Natural killer cell (primary cell): ENCODE results near the gene KCNA1. TPM values are rescaled to one million over a fixed set of nuclear protein-coding genes. Genes with fewer than 3 reads are reported as not detected.

Experiments
- ATAC-seq, 3 donors: fragments of 150-1000 bp in 2 of 3; fragments of 200-7000 bp in 1 of 3; cut with Tn5 transposase; 1 replicate in 1 of 3; 2 replicates in 2 of 3; pipeline ENCODE4 v1.10.0; 2021; ENCODE audit warnings: mild to moderate bottlenecking in 2 of 3, moderate library complexity in 2 of 3
- DNase-seq, 2 donors: peaks; one replicate each; pipeline versions ENCODE4 v3.0.0 to v3.0.0-alpha.2; 2013 to 2021; ENCODE audit warnings: mixed read lengths in 1 of 2
- H3K27ac ChIP-seq: one replicate; pipeline ENCODE4 v1.5.1; 2013; ENCODE audit warnings: mild to moderate bottlenecking, low read length
- H3K27me3 ChIP-seq: one replicate; pipeline ENCODE4 v1.6.1; 2013; ENCODE audit warnings: low read length; ENCODE audit not compliant: control insufficient read depth, insufficient read depth
- H3K36me3 ChIP-seq: one replicate; pipeline ENCODE4 v1.6.1; 2013; ENCODE audit warnings: low read length; ENCODE audit not compliant: control insufficient read depth, insufficient read depth
- H3K4me1 ChIP-seq: one replicate; pipeline ENCODE4 v1.6.1; 2013; ENCODE audit warnings: low read length; ENCODE audit not compliant: control insufficient read depth, insufficient read depth
- H3K4me3 ChIP-seq: one replicate; pipeline ENCODE4 v1.5.1; 2013; ENCODE audit warnings: low read length
- H3K9me3 ChIP-seq: one replicate; pipeline ENCODE4 v1.6.1; 2013; ENCODE audit warnings: low read length; ENCODE audit not compliant: control insufficient read depth, insufficient read depth
- H3K27ac Mint-ChIP-seq, 2 donors: one replicate each; pipeline ENCODE4 v1.8.0; 2022; ENCODE audit warnings: mild to moderate bottlenecking in 2 of 2, mixed read lengths in 2 of 2, moderate library complexity in 1 of 2
- H3K27me3 Mint-ChIP-seq, 2 donors: one replicate each; pipeline ENCODE4 v1.8.0; 2022; ENCODE audit warnings: low read depth in 2 of 2, mixed read lengths in 2 of 2
- H3K36me3 Mint-ChIP-seq: one replicate; pipeline ENCODE4 v1.8.0; 2022; ENCODE audit warnings: mixed read lengths
- H3K4me1 Mint-ChIP-seq, 2 donors: one replicate each; pipeline ENCODE4 v1.8.0; 2022; ENCODE audit warnings: mixed read lengths in 2 of 2
- H3K4me3 Mint-ChIP-seq: one replicate; pipeline ENCODE4 v1.8.0; 2022; ENCODE audit warnings: mild to moderate bottlenecking, moderate library complexity, mixed read lengths
- H3K9me3 Mint-ChIP-seq, 2 donors: one replicate each; pipeline ENCODE4 v1.8.0; 2022; ENCODE audit warnings: mixed read lengths in 2 of 2
- CTCF ChIP-seq: fragments of 200-600 bp; IDR thresholded peaks from one replicate; pipeline ENCODE4 v1.8.0; 2022; ENCODE audit warnings: antibody characterized with exemption
- WGBS: methylation state at CpG from one replicate; pipeline ENCODE4 v1.1.7; 2013; ENCODE audit warnings: missing lambda C conversion rate; ENCODE audit not compliant: insufficient coverage; 5-methylcytosine and 5-hydroxymethylcytosine counted together
- intact Hi-C: fragments of 100-400 bp; cut with micrococcal nuclease; formaldehyde crosslinking; loops from one replicate; pipeline ENCODE4 v1.14.2; 2022
- total RNA-seq, 4 donors: library from RNA; stranded (reverse); fragments of 120-200 nt in 1 of 4; gene quantifications; one replicate each; pipeline versions ENCODE4 v1.2.3 to v1.2.4, GENCODE V29; 2013 to 2022

KCNA1 gene
- total RNA-seq, 3 donors from 2014 or later (not counting 1 experiment from before 2014, with no cell fraction given) = not detected

- no peak for ATAC-seq
- Histone ChIP-seq H3K4me3 (no peak overlapping the region), H3K36me3 (no peaks in the 10 kb centered on the region), H3K27me3 (no peaks in the 10 kb centered on the region), H3K4me1 (no peaks in the 10 kb centered on the region), H3K27ac (no peak overlapping the region), H3K9me3 (no peaks in the 10 kb centered on the region)
- H3K4me3 Mint-ChIP-seq = no peak overlapping the region
- no peaks in the 10 kb centered on the region for H3K36me3 Mint-ChIP-seq
- H3K27me3 Mint-ChIP-seq = peaks cover 0 to under 1% of the 10 kb centered on the region in 2 donors
- no peaks in the 10 kb centered on the region for H3K4me1 Mint-ChIP-seq
- no peak for TF ChIP-seq CTCF
- H3K27ac Mint-ChIP-seq = no peak overlapping the region
- DNase-seq = no peak
- intact Hi-C loops = no loop called here
- 66% methylated on average over 9 of the region's 10 CpGs for WGBS
- no peaks in the 10 kb centered on the region for H3K9me3 Mint-ChIP-seq
Measured at GRCh38 chr12:4943067-4943937, 33.6 kb downstream of the KCNA1 start.

GRCh38 chr12:4943938-4944284 lies 34.2 kb downstream of the KCNA1 start:
- no peak overlapping the region for H3K27ac ChIP-seq
- Mint-ChIP-seq H3K4me3 (no peak overlapping the region), H3K27me3 (no peaks in the 10 kb centered on the region), H3K4me1 (no peaks in the 10 kb centered on the region), H3K9me3 (no peaks in the 10 kb centered on the region), H3K36me3 (no peaks in the 10 kb centered on the region), H3K27ac (no peak overlapping the region)
- TF ChIP-seq CTCF = no peak
- H3K9me3 ChIP-seq = no peaks in the 10 kb centered on the region
- no peak for DNase-seq
- intact Hi-C loops = no loop called here
- WGBS = 46% methylated on average over 4 of the region's 4 CpGs
- H3K4me1 ChIP-seq = no peaks in the 10 kb centered on the region
- no peak overlapping the region for H3K4me3 ChIP-seq
- no peaks in the 10 kb centered on the region for H3K36me3 ChIP-seq
- ATAC-seq = no peak
- H3K27me3 ChIP-seq = no peaks in the 10 kb centered on the region

- Histone ChIP-seq H3K36me3 (no peaks in the 10 kb centered on the region), H3K27ac (no peak overlapping the region), H3K9me3 (no peaks in the 10 kb centered on the region), H3K27me3 (no peaks in the 10 kb centered on the region), H3K4me3 (no peak overlapping the region), H3K4me1 (no peaks in the 10 kb centered on the region)
- no peak overlapping the region for H3K27ac Mint-ChIP-seq
- intact Hi-C loops = no loop called here
- no peak overlapping the region for H3K4me3 Mint-ChIP-seq
- H3K27me3 Mint-ChIP-seq = peaks cover 2 to 3% of the 10 kb centered on the region in 2 donors
- no peak for TF ChIP-seq CTCF
- no peaks in the 10 kb centered on the region for H3K9me3 Mint-ChIP-seq
- DNase-seq (no peak), ATAC-seq (no peak)
- no peaks in the 10 kb centered on the region for H3K36me3 Mint-ChIP-seq
- H3K4me1 Mint-ChIP-seq = no peaks in the 10 kb centered on the region
- 83% methylated on average over 12 of the region's 12 CpGs for WGBS
Measured at GRCh38 chr12:4947253-4947652, 37.5 kb downstream of the KCNA1 start.

GRCh38 chr12:4951083-4951482 lies 41.4 kb downstream of the KCNA1 start:
- H3K27ac ChIP-seq = no peak overlapping the region
- no peaks in the 10 kb centered on the region for H3K27me3 ChIP-seq
- Mint-ChIP-seq H3K36me3 (no peaks in the 10 kb centered on the region), H3K27me3 (peaks cover 16 to 33% of the 10 kb centered on the region in 2 donors), H3K4me1 (no peaks in the 10 kb centered on the region), H3K4me3 (no peak overlapping the region), H3K27ac (no peak overlapping the region), H3K9me3 (no peaks in the 10 kb centered on the region)
- H3K36me3 ChIP-seq = no peaks in the 10 kb centered on the region
- WGBS = 87% methylated on average over 7 of the region's 7 CpGs
- no peaks in the 10 kb centered on the region for H3K9me3 ChIP-seq
- ATAC-seq = no peak
- no peak for TF ChIP-seq CTCF
- DNase-seq = no peak
- intact Hi-C loops = no loop called here
- H3K4me3 ChIP-seq = no peak overlapping the region
- no peaks in the 10 kb centered on the region for H3K4me1 ChIP-seq
